GM23338 (cell line): Measurements from ENCODE around the gene GALC. TPM values are rescaled to one million over a fixed set of nuclear protein-coding genes. Genes with fewer than 3 reads are reported as not detected.

Experiments used
- ATAC-seq: fragments of 200-7000 bp; cut with Tn5 transposase; 3 replicates; pipeline ENCODE4 v1.9.1; 2020
- DNase-seq: peaks from one replicate; pipeline ENCODE4 v3.0.0-alpha.2; 2015; ENCODE audit warnings: low spot score
- H2AFZ ChIP-seq: fragments of 200-600 bp; sonication (generic); 2 replicates; pipeline ENCODE4 v1.8.0; 2016; ENCODE audit warnings: antibody characterized with exemption, mild to moderate bottlenecking, moderate library complexity
- H3F3A ChIP-seq: fragments of 200-600 bp; sonication (generic); replicated peaks from 2 replicates; pipeline ENCODE4 v1.8.0; 2017; ENCODE audit warnings: antibody characterized with exemption, mixed run types, low read depth
- H3K27ac ChIP-seq: fragments of 200-600 bp; sonication (generic); 2 replicates; pipeline ENCODE4 v1.6.1; 2016; ENCODE audit warnings: low read depth
- H3K27me3 ChIP-seq: fragments of 200-600 bp; sonication (generic); 2 replicates; pipeline ENCODE4 v1.8.0; 2016; ENCODE audit warnings: mild to moderate bottlenecking, mixed run types, moderate library complexity; ENCODE audit not compliant: insufficient read depth
- H3K36me3 ChIP-seq: fragments of 200-600 bp; sonication (generic); 2 replicates; pipeline ENCODE4 v1.8.0; 2016; ENCODE audit warnings: mild to moderate bottlenecking; ENCODE audit not compliant: insufficient read depth
- H3K4me1 ChIP-seq: fragments of 200-600 bp; sonication (generic); 2 replicates; pipeline ENCODE4 v1.8.0; 2016; ENCODE audit warnings: mild to moderate bottlenecking, moderate library complexity; ENCODE audit not compliant: insufficient read depth
- H3K4me2 ChIP-seq: fragments of 200-600 bp; sonication (generic); 2 replicates; pipeline ENCODE4 v1.7.1; 2017; ENCODE audit warnings: mixed run types
- H3K4me3 ChIP-seq: fragments of 200-600 bp; sonication (generic); 2 replicates; pipeline ENCODE4 v1.6.1; 2016; ENCODE audit warnings: mixed run types
- H3K79me2 ChIP-seq: fragments of 200-600 bp; sonication (generic); replicated peaks from 2 replicates; pipeline ENCODE4 v1.8.0; 2017; ENCODE audit warnings: mild to moderate bottlenecking; ENCODE audit not compliant: insufficient read depth
- H3K9me2 ChIP-seq: fragments of 200-600 bp; sonication (generic); 2 replicates; pipeline ENCODE4 v1.8.0; 2017; ENCODE audit not compliant: insufficient read depth
- H4K20me1 ChIP-seq: fragments of 200-600 bp; sonication (generic); replicated peaks from 2 replicates; pipeline ENCODE4 v1.8.0; 2017; ENCODE audit warnings: mild to moderate bottlenecking; ENCODE audit not compliant: insufficient read depth
- H3K27ac Mint-ChIP-seq: 2 replicates; pipeline ENCODE4 v1.8.0; 2020; ENCODE audit warnings: inconsistent platforms, mild to moderate bottlenecking, moderate library complexity, mixed read lengths
- H3K27me3 Mint-ChIP-seq: 3 replicates; pipeline ENCODE4 v1.8.0; 2022; ENCODE audit warnings: low read depth, mild to moderate bottlenecking, moderate library complexity, mixed read lengths, inconsistent platforms; ENCODE audit not compliant: insufficient read depth, poor library complexity
- H3K36me3 Mint-ChIP-seq: 3 replicates; pipeline ENCODE4 v1.8.0; 2021; ENCODE audit warnings: low read depth, mild to moderate bottlenecking, inconsistent platforms, moderate library complexity, mixed read lengths
- H3K4me1 Mint-ChIP-seq: 3 replicates; pipeline ENCODE4 v1.8.0; 2020; ENCODE audit warnings: mild to moderate bottlenecking, inconsistent platforms, mixed read lengths
- H3K4me3 Mint-ChIP-seq: 3 replicates; pipeline ENCODE4 v1.8.0; 2021; ENCODE audit warnings: moderate library complexity, mild to moderate bottlenecking, inconsistent platforms, mixed read lengths
- H3K9me3 Mint-ChIP-seq: 3 replicates; pipeline ENCODE4 v1.8.0; 2020; ENCODE audit warnings: moderate library complexity, mild to moderate bottlenecking, inconsistent platforms, mixed read lengths
- CREB1 ChIP-seq: fragments of 250-450 bp; sonication (Bioruptor Pico); IDR thresholded peaks from 2 replicates; pipeline ENCODE4 v1.5.0; 2020; ENCODE audit warnings: low read depth, mild to moderate bottlenecking, moderate library complexity
- CTCF ChIP-seq, 2 experiments: fragments of 200-600 bp in 1 of 2; sonication (generic) in 1 of 2; conservative IDR thresholded peaks; 2 replicates each; pipeline versions ENCODE4 v1.5.1 to v1.6.1; 2016 to 2017; ENCODE audit warnings: antibody characterized with exemption in 2 of 2, low read depth in 2 of 2, mild to moderate bottlenecking in 2 of 2, moderate library complexity in 1 of 2
- ETS1 ChIP-seq: IDR thresholded peaks from 2 replicates; pipeline ENCODE4 v1.6.1; 2016; ENCODE audit warnings: antibody characterized with exemption
- EZH2 ChIP-seq: fragments of 200-600 bp; sonication (generic); IDR thresholded peaks from one replicate; pipeline ENCODE4 v1.8.0; 2017; ENCODE audit warnings: antibody characterized with exemption, mild to moderate bottlenecking, low read depth; ENCODE audit not compliant: unreplicated experiment
- JUNB ChIP-seq: IDR thresholded peaks from one replicate; pipeline ENCODE4 v1.6.1; 2016; ENCODE audit warnings: antibody characterized with exemption; ENCODE audit not compliant: unreplicated experiment
- POLR2AphosphoS5 ChIP-seq: IDR thresholded peaks from 2 replicates; pipeline ENCODE4 v1.6.1; 2016; ENCODE audit warnings: antibody characterized with exemption, low read depth
- REST ChIP-seq: IDR thresholded peaks from one replicate; pipeline ENCODE4 v1.6.1; 2018; ENCODE audit warnings: antibody characterized with exemption; ENCODE audit not compliant: unreplicated experiment
- STAT1 ChIP-seq: IDR thresholded peaks from one replicate; pipeline ENCODE4 v1.6.1; 2016; ENCODE audit warnings: antibody characterized with exemption; ENCODE audit not compliant: unreplicated experiment
- ZNF331 ChIP-seq: fragments of 250-450 bp; sonication (Bioruptor Pico); IDR thresholded peaks from 2 replicates; pipeline ENCODE4 v1.5.0; 2020; ENCODE audit warnings: low read depth, mild to moderate bottlenecking, moderate library complexity
- polyA plus RNA-seq: library from polyadenylated mRNA; unstranded; fragments of >200 nt; fragmentation: Nextera tagmentation; extraction: Ambion mirVana; gene quantifications from 2 replicates; pipeline ENCODE4 v1.2.1, GENCODE V29; 2016
- total RNA-seq: library from RNA; depleted of rRNA; stranded (reverse); fragments of >200 nt; shearing (Covaris generic); gene quantifications from 2 replicates; pipeline ENCODE4 v1.2.3, GENCODE V29; 2014

Gene GALC
- total and polyA plus RNA-seq, 2 experiments from 2014 or later, result 3.4 to 12.9 TPM

- TF ChIP-seq REST, result no peak
- TF ChIP-seq STAT1, result no peak
- TF ChIP-seq ZNF331 (CRISPR knock-in tag), result no peak
- TF ChIP-seq CREB1 (CRISPR knock-in tag), result no peak
- no peak for TF ChIP-seq JUNB
- TF ChIP-seq EZH2, result no peak
Measured at GRCh38 chr14:88039197-88039596, 46.2 kb upstream of the GALC start (continued).

GRCh38 chr14:88037325-88037724, 44.3 kb upstream of the GALC start:
- Histone ChIP-seq H2AFZ (no peak overlapping the region), H4K20me1 (no peaks in the 10 kb centered on the region), H3K4me1 (peaks cover 9% of the 10 kb centered on the region; the same call in 1 of the 2 replicates), H3F3A (no peaks in the 10 kb centered on the region), H3K27ac (no peak overlapping the region), H3K36me3 (no peaks in the 10 kb centered on the region), H3K27me3 (no peaks in the 10 kb centered on the region), H3K9me2 (peaks cover 26% of the 10 kb centered on the region), H3K4me2 (peak overlapping the region; percentile 27; the same call in 1 of the 2 replicates), H3K4me3 (no peak overlapping the region), H3K79me2 (no peaks in the 10 kb centered on the region)
- Mint-ChIP-seq H3K27ac (no peak overlapping the region), H3K36me3 (no peaks in the 10 kb centered on the region; the same call in 2 of the 3 replicates), H3K4me3 (no peak overlapping the region), H3K27me3 (peaks cover 2% of the 10 kb centered on the region), H3K4me1 (peaks cover 18% of the 10 kb centered on the region), H3K9me3 (no peaks in the 10 kb centered on the region; the same call in 2 of the 3 replicates)
- ATAC-seq (peak; percentile 39; the same call in 1 of the 3 replicates), DNase-seq (peak; percentile 16)
- TF ChIP-seq POLR2AphosphoS5 (no peak), ETS1 (no peak), REST (no peak), JUNB (no peak), STAT1 (no peak), ZNF331 (CRISPR knock-in tag) (no peak), CTCF (conservative IDR thresholded peaks at IDR 0.05; ENCODE audit: low read depth in 2 of 2) (no peak)
